ENCODE data around the gene IZUMO1.
"Not testable (repeated sequence)": the region's sequence is repeated elsewhere in the genome, so short reads cannot be mapped to it uniquely, and the experiment has no call there.

Gene IZUMO1

GRCh38 chr19:48768171-48768753 is 21.6 kb upstream of the IZUMO1 start:
- H3K18ac ChIP-seq (ENCODE audit: low read length); H3K4ac ChIP-seq (ENCODE audit: low read length); H3K9ac ChIP-seq (ENCODE audit: low read depth, low read length, poor library complexity); H2BK15ac ChIP-seq (ENCODE audit: low read length); H2AK5ac ChIP-seq (ENCODE audit: low read depth, low read length); H3K36me3 ChIP-seq (replicated peaks in 1 of 2; ENCODE audit: control insufficient read depth in 2 of 2, insufficient read depth in 2 of 2, low read length in 2 of 2); H2BK12ac ChIP-seq (ENCODE audit: low read length); H3K4me3 ChIP-seq (ENCODE audit: low read length in 2 of 2); H4K8ac ChIP-seq (ENCODE audit: low read depth, low read length); H2BK120ac ChIP-seq (ENCODE audit: low read depth, low read length); H3K4me1 ChIP-seq (ENCODE audit: control insufficient read depth in 2 of 2, insufficient read depth in 1 of 2, low read depth in 1 of 2, low read length in 2 of 2); H3K79me1 ChIP-seq (ENCODE audit: low read depth, low read length); H3K23ac ChIP-seq (ENCODE audit: low read depth, low read length, poor library complexity); H3K9me3 ChIP-seq (replicated peaks in 1 of 2; ENCODE audit: control insufficient read depth in 2 of 2, insufficient read depth in 1 of 2, low read depth in 1 of 2, low read length in 2 of 2); H4K91ac ChIP-seq (ENCODE audit: low read depth, low read length, poor library complexity); H3K27ac ChIP-seq (replicated peaks; ENCODE audit: low read length); H3K4me2 ChIP-seq (ENCODE audit: insufficient read depth, low read length, poor library complexity, severe bottlenecking); DNase-seq (ENCODE audit: low spot score); H2BK5ac ChIP-seq (ENCODE audit: low read length); H2AFZ ChIP-seq (ENCODE audit: low read length); H3K14ac ChIP-seq (ENCODE audit: low read length): not testable (repeated sequence)
- WGBS, 2 donors (ENCODE audit: extremely low coverage in 2 of 2, insufficient read length in 2 of 2, insufficient replicate concordance in 1 of 2): no CpG with 5 or more reads among the region's 6 CpGs
- peaks cover 0 to 17% (median 0%) of the 10 kb centered on the region in 3 experiments for H3K27me3 ChIP-seq (ENCODE audit: control insufficient read depth in 3 of 3, insufficient read depth in 3 of 3, low read depth in 1 of 3, low read length in 3 of 3)

GRCh38 chr19:48765816-48766215 is 19.1 kb upstream of the IZUMO1 start:
- H3K23ac ChIP-seq (ENCODE audit: low read depth, low read length, poor library complexity); H3K9me3 ChIP-seq (replicated peaks in 1 of 2; ENCODE audit: control insufficient read depth in 2 of 2, insufficient read depth in 1 of 2, low read depth in 1 of 2, low read length in 2 of 2); H2AFZ ChIP-seq (ENCODE audit: low read length); H3K14ac ChIP-seq (ENCODE audit: low read length); H3K4me3 ChIP-seq (ENCODE audit: low read length in 2 of 2); H3K4ac ChIP-seq (ENCODE audit: low read length); H2AK5ac ChIP-seq (ENCODE audit: low read depth, low read length); DNase-seq (ENCODE audit: low spot score); H2BK15ac ChIP-seq (ENCODE audit: low read length); H3K18ac ChIP-seq (ENCODE audit: low read length); H3K79me1 ChIP-seq (ENCODE audit: low read depth, low read length); H3K36me3 ChIP-seq (replicated peaks in 1 of 2; ENCODE audit: control insufficient read depth in 2 of 2, insufficient read depth in 2 of 2, low read length in 2 of 2); H2BK12ac ChIP-seq (ENCODE audit: low read length); H3K27ac ChIP-seq (replicated peaks; ENCODE audit: low read length); H2BK120ac ChIP-seq (ENCODE audit: low read depth, low read length); H3K4me2 ChIP-seq (ENCODE audit: insufficient read depth, low read length, poor library complexity, severe bottlenecking); H4K8ac ChIP-seq (ENCODE audit: low read depth, low read length); H2BK5ac ChIP-seq (ENCODE audit: low read length); H4K91ac ChIP-seq (ENCODE audit: low read depth, low read length, poor library complexity); H3K4me1 ChIP-seq (ENCODE audit: control insufficient read depth in 2 of 2, insufficient read depth in 1 of 2, low read depth in 1 of 2, low read length in 2 of 2); H3K9ac ChIP-seq (ENCODE audit: low read depth, low read length, poor library complexity): not testable (repeated sequence)
- peaks cover 0 to 28% (median 0%) of the 10 kb centered on the region in 3 experiments for H3K27me3 ChIP-seq (ENCODE audit: control insufficient read depth in 3 of 3, insufficient read depth in 3 of 3, low read depth in 1 of 3, low read length in 3 of 3)
- no CpG with 5 or more reads among the region's 5 CpGs for WGBS, 2 donors (ENCODE audit: extremely low coverage in 2 of 2, insufficient read length in 2 of 2, insufficient replicate concordance in 1 of 2)

GRCh38 chr19:48760504-48761205 is 13.9 kb upstream of the IZUMO1 start:
- Histone ChIP-seq H4K91ac (ENCODE audit: low read depth, low read length, poor library complexity) (no peak overlapping the region), H3K4me1 (ENCODE audit: control insufficient read depth in 2 of 2, insufficient read depth in 1 of 2, low read depth in 1 of 2, low read length in 2 of 2) (peaks cover 0 to 1% of the 10 kb centered on the region in 2 donors), H3K27ac (replicated peaks; ENCODE audit: low read length) (no peak overlapping the region), H4K8ac (ENCODE audit: low read depth, low read length) (no peak overlapping the region), H2BK15ac (ENCODE audit: low read length) (no peak overlapping the region), H3K4ac (ENCODE audit: low read length) (no peak overlapping the region), H3K9ac (ENCODE audit: low read depth, low read length, poor library complexity) (no peak overlapping the region), H3K14ac (ENCODE audit: low read length) (no peak overlapping the region), H2BK5ac (ENCODE audit: low read length) (no peak overlapping the region), H3K36me3 (replicated peaks in 1 of 2; ENCODE audit: control insufficient read depth in 2 of 2, insufficient read depth in 2 of 2, low read length in 2 of 2) (no peaks in the 10 kb centered on the region), H3K18ac (ENCODE audit: low read length) (no peak overlapping the region), H3K9me3 (replicated peaks in 1 of 2; ENCODE audit: control insufficient read depth in 2 of 2, insufficient read depth in 1 of 2, low read depth in 1 of 2, low read length in 2 of 2) (no peaks in the 10 kb centered on the region), H3K4me3 (ENCODE audit: low read length in 2 of 2) (no peak overlapping the region), H2BK120ac (ENCODE audit: low read depth, low read length) (no peak overlapping the region), H3K4me2 (ENCODE audit: insufficient read depth, low read length, poor library complexity, severe bottlenecking) (no peak overlapping the region), H3K27me3 (ENCODE audit: control insufficient read depth in 3 of 3, insufficient read depth in 3 of 3, low read depth in 1 of 3, low read length in 3 of 3) (peaks cover 0 to 30% (median 0%) of the 10 kb centered on the region in 3 experiments), H3K79me1 (ENCODE audit: low read depth, low read length) (peaks cover 2% of the 10 kb centered on the region), H3K23ac (ENCODE audit: low read depth, low read length, poor library complexity) (no peak overlapping the region), H2AFZ (ENCODE audit: low read length) (peak overlapping the region; percentile 73), H2AK5ac (ENCODE audit: low read depth, low read length) (peak overlapping the region; percentile 63), H2BK12ac (ENCODE audit: low read length) (no peak overlapping the region)
- WGBS, 2 donors (ENCODE audit: extremely low coverage in 2 of 2, insufficient read length in 2 of 2, insufficient replicate concordance in 1 of 2): no CpG with 5 or more reads among the region's 16 CpGs
- DNase-seq (ENCODE audit: low spot score): no peak

- Histone ChIP-seq H2AFZ (ENCODE audit: low read length) (no peak overlapping the region), H3K27ac (replicated peaks; ENCODE audit: low read length) (no peak overlapping the region), H3K27me3 (ENCODE audit: control insufficient read depth in 3 of 3, insufficient read depth in 3 of 3, low read depth in 1 of 3, low read length in 3 of 3) (peaks cover 0 to 46% (median 5%) of the 10 kb centered on the region in 3 experiments), H2BK5ac (ENCODE audit: low read length) (no peak overlapping the region), H3K36me3 (replicated peaks in 1 of 2; ENCODE audit: control insufficient read depth in 2 of 2, insufficient read depth in 2 of 2, low read length in 2 of 2) (no peaks in the 10 kb centered on the region), H4K8ac (ENCODE audit: low read depth, low read length) (no peak overlapping the region), H3K4me3 (ENCODE audit: low read length in 2 of 2) (no peak overlapping the region), H2BK15ac (ENCODE audit: low read length) (no peak overlapping the region), H3K79me1 (ENCODE audit: low read depth, low read length) (peaks cover 4% of the 10 kb centered on the region), H3K9ac (ENCODE audit: low read depth, low read length, poor library complexity) (no peak overlapping the region), H3K23ac (ENCODE audit: low read depth, low read length, poor library complexity) (no peak overlapping the region), H3K4me1 (ENCODE audit: control insufficient read depth in 2 of 2, insufficient read depth in 1 of 2, low read depth in 1 of 2, low read length in 2 of 2) (peaks cover under 1 to 6% of the 10 kb centered on the region in 2 donors), H4K91ac (ENCODE audit: low read depth, low read length, poor library complexity) (no peak overlapping the region), H2BK12ac (ENCODE audit: low read length) (no peak overlapping the region), H3K4me2 (ENCODE audit: insufficient read depth, low read length, poor library complexity, severe bottlenecking) (no peak overlapping the region), H3K18ac (ENCODE audit: low read length) (peak overlapping the region; percentile 64), H2AK5ac (ENCODE audit: low read depth, low read length) (peak overlapping the region; percentile 84), H3K4ac (ENCODE audit: low read length) (no peak overlapping the region), H3K9me3 (replicated peaks in 1 of 2; ENCODE audit: control insufficient read depth in 2 of 2, insufficient read depth in 1 of 2, low read depth in 1 of 2, low read length in 2 of 2) (peaks cover 0 to 3% of the 10 kb centered on the region in 2 donors), H2BK120ac (ENCODE audit: low read depth, low read length) (no peak overlapping the region), H3K14ac (ENCODE audit: low read length) (no peak overlapping the region)
- WGBS, 2 donors (ENCODE audit: extremely low coverage in 2 of 2, insufficient read length in 2 of 2, insufficient replicate concordance in 1 of 2): no CpG with 5 or more reads among the region's 14 CpGs
- no peak for DNase-seq (ENCODE audit: low spot score)
Observed at GRCh38 chr19:48757741-48758144, 11.0 kb upstream of the IZUMO1 start.
